Ascending aorta (tissue), 2 donors: Measurements from ENCODE around the gene CAMKMT. TPM values are rescaled to one million over a fixed set of nuclear protein-coding genes. Genes with fewer than 3 reads are reported as not detected.

ENCODE experiments used
- DNase-seq, 2 donors: peaks; one replicate each; pipeline ENCODE4 v3.0.0-alpha.2; 2019; ENCODE audit warnings: low spot score in 2 of 2
- H3K27ac ChIP-seq, 2 donors: fragments of 200-600 bp; sonication (generic); one replicate each; pipeline ENCODE4 v1.5.1; 2016 to 2017; ENCODE audit warnings: mild to moderate bottlenecking in 1 of 2
- H3K27me3 ChIP-seq: fragments of 200-600 bp; sonication (generic); one replicate; pipeline ENCODE4 v1.5.1; 2017
- H3K36me3 ChIP-seq, 2 donors: fragments of 200-600 bp; sonication (generic); one replicate each; pipeline ENCODE4 v1.5.1; 2016
- H3K4me1 ChIP-seq, 2 donors: fragments of 200-600 bp; sonication (generic); one replicate each; pipeline ENCODE4 v1.5.1; 2016 to 2017; ENCODE audit warnings: mild to moderate bottlenecking in 1 of 2
- H3K4me3 ChIP-seq, 2 donors: fragments of 200-600 bp; sonication (generic); one replicate each; pipeline ENCODE4 v1.5.1; 2016 to 2017; ENCODE audit warnings: mild to moderate bottlenecking in 1 of 2
- H3K9me3 ChIP-seq, 2 donors: fragments of 200-600 bp; sonication (generic); one replicate each; pipeline ENCODE4 v1.5.1; 2016
- CTCF ChIP-seq, 3 experiments: fragments of 200-600 bp in 2 of 3; fragments of 450-650 bp in 1 of 3; sonication (generic) in 2 of 3; IDR thresholded peaks; one replicate each; pipeline ENCODE4 v1.5.1; 2016 to 2019; ENCODE audit warnings: antibody characterized with exemption in 3 of 3, mild to moderate bottlenecking in 1 of 3, moderate library complexity in 1 of 3
- intact Hi-C: fragments of 100-400 bp; cut with DNase I; formaldehyde crosslinking; loops from one replicate; pipeline ENCODE4 v1.15.1; 2023
- total RNA-seq: library from RNA; depleted of rRNA; stranded (reverse); fragments of >200 nt; gene quantifications from one replicate; pipeline ENCODE4 v1.1.0, GENCODE V29; 2016

Gene CAMKMT
- total RNA-seq, 1 donor from 2014 or later, result 5.1 TPM

DNA sequence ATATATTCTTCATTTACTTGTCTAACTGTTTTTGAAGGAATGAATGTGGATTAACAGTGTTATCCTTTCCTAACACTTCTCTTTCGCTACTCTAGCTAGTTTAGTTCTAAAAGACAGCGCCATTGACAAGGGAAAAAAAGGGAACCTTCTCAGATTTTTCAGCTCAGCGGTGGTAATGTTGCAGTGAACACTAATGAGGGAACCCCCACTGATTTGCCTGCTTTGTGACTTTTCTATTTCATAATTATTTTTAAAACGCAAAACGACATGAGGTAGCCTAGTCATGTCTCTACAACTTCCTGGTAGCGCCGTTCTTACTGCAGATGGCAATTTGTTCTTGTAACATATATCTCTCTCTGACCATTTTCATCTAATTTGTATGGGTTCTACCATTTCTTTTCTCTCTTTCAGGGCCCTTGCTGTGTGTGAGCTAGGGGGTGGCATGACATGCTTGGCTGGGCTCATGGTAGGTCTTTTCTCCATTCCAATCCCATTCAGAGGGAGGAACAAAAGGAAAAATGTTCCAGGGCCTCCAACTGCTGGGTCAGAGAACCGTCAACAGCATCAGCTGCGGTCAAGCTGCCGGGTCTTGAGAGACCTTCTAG, 344.2 kb downstream of the CAMKMT start:
- Histone ChIP-seq H3K4me3 (no peak overlapping the region), H3K27me3 (no peaks in the 10 kb centered on the region), H3K36me3 (peaks cover 0 to 3% of the 10 kb centered on the region in 2 donors), H3K27ac (no peak overlapping the region), H3K4me1 (no peaks in the 10 kb centered on the region), H3K9me3 (no peaks in the 10 kb centered on the region)
- TF ChIP-seq CTCF (IDR thresholded peaks at IDR 0.05), result no peak
- DNase-seq, result no peak
- intact Hi-C loops, result no loop called here

GRCh38 chr2:44706681-44707553, 345.2 kb downstream of the CAMKMT start:
- Histone ChIP-seq H3K36me3 (peaks cover 0 to 3% of the 10 kb centered on the region in 2 donors), H3K27me3 (no peaks in the 10 kb centered on the region), H3K4me1 (no peaks in the 10 kb centered on the region), H3K27ac (no peak overlapping the region), H3K9me3 (no peaks in the 10 kb centered on the region), H3K4me3 (no peak overlapping the region)
- intact Hi-C loops, result no loop called here
- no peak for TF ChIP-seq CTCF (IDR thresholded peaks at IDR 0.05)
- DNase-seq, result no peak

DNA sequence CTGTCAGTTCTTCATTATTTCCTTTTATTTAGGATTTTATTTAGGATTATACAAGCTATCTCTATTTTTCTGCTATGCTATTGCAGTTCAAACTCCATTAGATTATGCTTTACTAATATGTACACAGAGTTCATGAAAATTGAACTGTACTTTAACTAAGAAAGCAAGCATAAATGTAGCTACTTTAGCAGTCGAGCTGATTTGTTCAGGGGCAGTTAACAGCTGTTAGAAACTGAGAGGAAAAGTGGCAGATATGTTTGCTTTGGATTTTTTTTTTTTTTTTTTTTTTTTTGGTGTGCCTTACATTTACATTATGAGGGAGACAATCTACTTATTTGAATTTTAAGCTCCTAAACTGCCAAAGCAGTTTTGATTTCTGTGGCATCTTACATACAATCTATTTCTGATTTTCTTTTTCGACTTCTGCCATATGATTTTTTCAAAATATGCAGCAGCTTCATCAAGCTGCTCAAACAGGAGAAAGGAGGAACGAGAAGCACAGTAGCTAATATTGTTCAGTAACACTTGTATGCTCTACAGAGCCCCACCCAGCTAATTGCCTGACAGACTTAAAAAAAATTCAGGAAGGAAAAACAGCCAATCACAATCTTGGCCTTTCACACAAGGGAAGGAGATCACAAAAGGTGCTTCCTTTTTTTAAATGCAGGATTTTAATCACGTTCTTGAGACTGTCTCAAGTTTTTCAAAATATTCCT, 346.4 kb downstream of the CAMKMT start:
- H3K9me3 ChIP-seq, result no peaks in the 10 kb centered on the region
- intact Hi-C loops, result no loop called here
- H3K27me3 ChIP-seq, result no peaks in the 10 kb centered on the region
- H3K27ac ChIP-seq, result no peak overlapping the region
- H3K4me3 ChIP-seq, result no peak overlapping the region
- H3K4me1 ChIP-seq, result no peaks in the 10 kb centered on the region
- DNase-seq, result no peak
- peaks cover 0 to 3% of the 10 kb centered on the region in 2 donors for H3K36me3 ChIP-seq
- TF ChIP-seq CTCF (IDR thresholded peaks at IDR 0.05), result no peak

GRCh38 chr2:44708661-44709000, 346.9 kb downstream of the CAMKMT start:
- no peak for DNase-seq
- Histone ChIP-seq H3K27me3 (no peaks in the 10 kb centered on the region), H3K4me1 (no peaks in the 10 kb centered on the region), H3K27ac (no peak overlapping the region), H3K36me3 (peaks cover 0 to 3% of the 10 kb centered on the region in 2 donors), H3K9me3 (no peaks in the 10 kb centered on the region), H3K4me3 (no peak overlapping the region)
- intact Hi-C loops, result no loop called here
- TF ChIP-seq CTCF (IDR thresholded peaks at IDR 0.05), result no peak

DNA sequence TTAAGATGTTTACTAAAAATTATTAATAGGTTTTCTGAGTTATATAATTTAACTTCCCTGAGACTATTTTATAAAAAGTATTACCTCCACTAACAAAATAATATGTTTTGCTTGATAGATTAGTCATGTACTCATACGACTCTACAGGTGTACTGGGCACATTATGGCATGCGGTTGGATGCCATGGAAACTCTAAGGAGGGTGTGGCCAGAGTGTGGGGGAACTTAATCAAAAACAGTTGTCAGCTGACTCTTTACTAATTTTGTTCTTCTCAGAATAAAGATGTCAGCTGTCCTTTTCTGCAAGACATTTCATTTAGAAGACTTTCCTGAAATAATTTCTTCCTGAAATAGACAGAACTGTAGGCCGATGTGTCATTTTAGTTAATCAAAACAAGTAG, 351.4 kb downstream of the CAMKMT start:
- H3K4me3 ChIP-seq, result no peak overlapping the region
- no peak overlapping the region for H3K27ac ChIP-seq
- no peaks in the 10 kb centered on the region for H3K36me3 ChIP-seq
- intact Hi-C loops, result no loop called here
- no peaks in the 10 kb centered on the region for H3K27me3 ChIP-seq
- H3K9me3 ChIP-seq, result no peaks in the 10 kb centered on the region
- DNase-seq, result no peak
- TF ChIP-seq CTCF (IDR thresholded peaks at IDR 0.05), result no peak
- no peaks in the 10 kb centered on the region for H3K4me1 ChIP-seq
